Myocyte (in vitro differentiated cells): ENCODE measurements around the gene TDRD3. TPM values are rescaled to one million over a fixed set of nuclear protein-coding genes. Genes with fewer than 3 reads are reported as not detected.
"Not testable (repeated sequence)": the region's sequence is repeated elsewhere in the genome, so short reads cannot be mapped to it uniquely, and the experiment has no call there.

Experiments
- DNase-seq: peaks from one replicate; pipeline ENCODE4 v3.0.0-alpha.2; 2012; ENCODE audit warnings: low read depth
- polyA plus RNA-seq: library from polyadenylated mRNA; unstranded; fragments of >200 nt; gene quantifications from one replicate; pipeline ENCODE4 v1.2.1, GENCODE V29; 2012; ENCODE audit warnings: missing spikeins
- total RNA-seq: library from RNA; depleted of rRNA; stranded (reverse); fragments of >200 nt; gene quantifications from 2 replicates; pipeline ENCODE4 v1.2.3, GENCODE V29; 2014

The TDRD3 gene
- 18.8 and 20.3 TPM in 2 replicates for total RNA-seq
- polyA plus RNA-seq, result 6.6 TPM

- DNase-seq, result peak; percentile 90
These were observed at the start of gene TDRD3 for GRCh38 chr13:60396783-60397703. Gene TDRD3 (plus strand): TSS chr13:60397220. CDS start chr13:60397365, 145 bp downstream.

GRCh38 chr13:60347690-60348089, 49.3 kb upstream of the TDRD3 start:
- no peak for DNase-seq

- DNase-seq, result no peak
These were observed 48.9 kb upstream of the TDRD3 start for GRCh38 chr13:60348097-60348496.

GRCh38 chr13:60351326-60351725, 45.7 kb upstream of the TDRD3 start:
- peak; percentile 83 for DNase-seq

- DNase-seq, result no peak
These were observed 45.0 kb upstream of the TDRD3 start for GRCh38 chr13:60351855-60352615.

GRCh38 chr13:60352644-60353043, 44.4 kb upstream of the TDRD3 start:
- DNase-seq, result no peak

GRCh38 chr13:60355056-60355455, 42.0 kb upstream of the TDRD3 start:
- DNase-seq, result no peak

GRCh38 chr13:60356970-60357369, 40.0 kb upstream of the TDRD3 start:
- no peak for DNase-seq

GRCh38 chr13:60358453-60358852, 38.6 kb upstream of the TDRD3 start:
- no peak for DNase-seq

- DNase-seq, result no peak
These were observed 33.7 kb upstream of the TDRD3 start for GRCh38 chr13:60363288-60363687.

GRCh38 chr13:60369242-60369641, 27.8 kb upstream of the TDRD3 start:
- no peak for DNase-seq

- DNase-seq, result no peak
These were observed 26.7 kb upstream of the TDRD3 start for GRCh38 chr13:60370343-60370742.

- DNase-seq, result no peak
These were observed 24.9 kb upstream of the TDRD3 start for GRCh38 chr13:60372141-60372540.

GRCh38 chr13:60379282-60379681, 17.7 kb upstream of the TDRD3 start:
- not testable (repeated sequence) for DNase-seq

GRCh38 chr13:60379837-60380565, 17.0 kb upstream of the TDRD3 start:
- DNase-seq, result no peak

- DNase-seq, result no peak
These were observed 12.1 kb upstream of the TDRD3 start for GRCh38 chr13:60384911-60385310.

GRCh38 chr13:60386250-60386649, 10.8 kb upstream of the TDRD3 start:
- DNase-seq, result no peak

GRCh38 chr13:60392131-60392530, 4.9 kb upstream of the TDRD3 start:
- no peak for DNase-seq

GRCh38 chr13:60395971-60396782, 843 bp upstream of the TDRD3 start:
- DNase-seq, result peak; percentile 95

- peak; percentile 69 for DNase-seq
These were observed 821 bp downstream of the TDRD3 start for GRCh38 chr13:60397704-60398378.
